H1 (cell line): Measurements from ENCODE around the gene KYNU. TPM values are rescaled to one million over a fixed set of nuclear protein-coding genes. Genes with fewer than 3 reads are reported as not detected.

ENCODE experiments used
- CTCF ChIA-PET: fragments of 300-600 bp; sonication (Branson Sonifier 250); formaldehyde crosslinking; loops from one replicate; lab custom pipeline; 2021; ENCODE audit not compliant: partially characterized antibody; lab: Charles Lee
- POLR2A ChIA-PET: fragments of 300-600 bp; sonication (Branson Sonifier 250); formaldehyde crosslinking; loops from one replicate; lab custom pipeline; 2021; ENCODE audit warnings: inconsistent platforms; ENCODE audit not compliant: partially characterized antibody; lab: Charles Lee
- DNase-seq, 2 experiments: peaks; one replicate each; pipeline versions ENCODE4 v3.0.0 to v3.0.0-alpha.2; 2010 to 2022; ENCODE audit warnings: low spot score in 2 of 2, low read depth in 1 of 2, mixed read lengths in 1 of 2
- FAIRE-seq: peaks from 2 replicates; lab custom pipeline; 2011; peaks lifted over from hg19 to GRCh38; lab: Jason Lieb, UNC
- H2AFZ ChIP-seq: 2 replicates; pipeline ENCODE4 v1.8.1; 2012; ENCODE audit warnings: low read length, inconsistent platforms
- H2AK5ac ChIP-seq: 2 replicates; pipeline ENCODE4 v1.6.1; 2013; ENCODE audit warnings: low read depth, low read length
- H2BK120ac ChIP-seq: replicated peaks from 2 replicates; pipeline ENCODE3; 2013; ENCODE audit warnings: low read depth, low read length, inconsistent platforms
- H2BK12ac ChIP-seq: 2 replicates; pipeline ENCODE4 v1.6.1; 2013; ENCODE audit warnings: low read depth, low read length
- H2BK15ac ChIP-seq: 2 replicates; pipeline ENCODE4 v1.6.1; 2013; ENCODE audit warnings: low read length
- H2BK20ac ChIP-seq: 2 replicates; pipeline ENCODE4 v1.6.1; 2013; ENCODE audit warnings: low read length
- H2BK5ac ChIP-seq: 2 replicates; pipeline ENCODE4 v1.6.1; 2013; ENCODE audit warnings: low read depth, low read length
- H3K14ac ChIP-seq: 2 replicates; pipeline ENCODE4 v1.6.1; 2013; ENCODE audit warnings: inconsistent platforms; ENCODE audit not compliant: insufficient read length
- H3K18ac ChIP-seq: 2 replicates; pipeline ENCODE4 v1.6.1; 2013; ENCODE audit warnings: low read length; ENCODE audit errors: extremely low read depth
- H3K23ac ChIP-seq: 2 replicates; pipeline ENCODE4 v1.6.1; 2013; ENCODE audit warnings: inconsistent platforms; ENCODE audit not compliant: insufficient read length
- H3K23me2 ChIP-seq: 2 replicates; pipeline ENCODE4 v1.6.1; 2013; ENCODE audit warnings: low read depth, low read length
- H3K27ac ChIP-seq: 2 replicates; pipeline ENCODE4 v1.6.1; 2011; ENCODE audit warnings: low read depth, low read length, inconsistent platforms
- H3K27me3 ChIP-seq, 4 experiments: replicated peaks in 1 of 4; 1 replicate in 1 of 4; 2 replicates in 3 of 4; pipeline versions ENCODE4 v1.6.1 to v1.8.1; 2011 to 2013; ENCODE audit warnings: low read length in 3 of 4, mild to moderate bottlenecking in 3 of 4, inconsistent platforms in 2 of 4, mixed read lengths in 2 of 4, moderate library complexity in 1 of 4; ENCODE audit not compliant: control insufficient read depth in 3 of 4, insufficient read depth in 3 of 4; ENCODE audit errors: extremely low read depth in 1 of 4
- H3K36me3 ChIP-seq, 4 experiments: 2 replicates each; pipeline versions ENCODE4 v1.6.1 to v1.8.1; 2011 to 2013; ENCODE audit warnings: mild to moderate bottlenecking in 4 of 4, low read length in 3 of 4, moderate library complexity in 2 of 4, control low read depth in 1 of 4, inconsistent platforms in 1 of 4; ENCODE audit not compliant: insufficient read depth in 4 of 4, control insufficient read depth in 2 of 4
- H3K4ac ChIP-seq: replicated peaks from 2 replicates; pipeline ENCODE3; 2013; ENCODE audit warnings: low read length, low read depth, mixed read lengths, inconsistent platforms; ENCODE audit not compliant: insufficient read length
- H3K4me1 ChIP-seq, 4 experiments: replicated peaks in 1 of 4; 1 replicate in 1 of 4; 2 replicates in 3 of 4; pipeline versions ENCODE4 v1.6.1 to v1.8.1; 2011 to 2013; ENCODE audit warnings: low read length in 3 of 4, inconsistent platforms in 2 of 4, mixed read lengths in 1 of 4; ENCODE audit not compliant: insufficient read depth in 4 of 4, control insufficient read depth in 3 of 4
- H3K4me2 ChIP-seq, 2 experiments: 2 replicates each; pipeline versions ENCODE4 v1.6.1 to v1.8.1; 2011 to 2013; ENCODE audit warnings: low read depth in 2 of 2, low read length in 2 of 2, control low read depth in 1 of 2, inconsistent platforms in 1 of 2, mild to moderate bottlenecking in 1 of 2; ENCODE audit not compliant: insufficient read depth in 1 of 2
- H3K4me3 ChIP-seq, 4 experiments: fragments of 200-600, 300-600 bp in 1 of 4; sonication (generic), shearing (Covaris generic), sonication (Bioruptor Twin) in 1 of 4; 2 replicates each; pipeline versions ENCODE4 v1.5.1 to v1.8.1; 2011 to 2016; ENCODE audit warnings: low read length in 4 of 4, low read depth in 3 of 4, control low read depth in 2 of 4, inconsistent platforms in 2 of 4, mild to moderate bottlenecking in 2 of 4, mixed read lengths in 1 of 4, moderate library complexity in 1 of 4; ENCODE audit not compliant: insufficient read depth in 2 of 4; ENCODE audit errors: extremely low read depth in 1 of 4
- H3K56ac ChIP-seq: replicated peaks from 2 replicates; pipeline ENCODE3; 2013; ENCODE audit warnings: low read depth, mild to moderate bottlenecking, mixed read lengths, low read length, inconsistent platforms; ENCODE audit not compliant: insufficient read length
- H3K79me1 ChIP-seq: 2 replicates; pipeline ENCODE4 v1.6.1; 2013; ENCODE audit warnings: low read depth, low read length, control low read depth
- H3K79me2 ChIP-seq, 2 experiments: 2 replicates each; pipeline versions ENCODE4 v1.6.1 to v1.8.1; 2012 to 2013; ENCODE audit warnings: low read length in 2 of 2, mild to moderate bottlenecking in 2 of 2, inconsistent platforms in 1 of 2; ENCODE audit not compliant: insufficient read depth in 2 of 2, control insufficient read depth in 1 of 2
- H3K9ac ChIP-seq, 4 experiments: replicated peaks in 1 of 4; 1 replicate in 1 of 4; 2 replicates in 3 of 4; pipeline versions ENCODE4 v1.6.1 to v1.8.1; 2011 to 2013; ENCODE audit warnings: low read depth in 3 of 4, low read length in 3 of 4, control low read depth in 2 of 4, mild to moderate bottlenecking in 2 of 4, moderate library complexity in 2 of 4, inconsistent platforms in 1 of 4; ENCODE audit errors: extremely low read depth in 1 of 4
- H3K9me3 ChIP-seq, 2 experiments: 2 replicates each; pipeline versions ENCODE4 v1.6.1 to v1.8.1; 2012 to 2013; ENCODE audit warnings: mild to moderate bottlenecking in 2 of 2, moderate library complexity in 2 of 2, control low read depth in 1 of 2, inconsistent platforms in 1 of 2, low read depth in 1 of 2, low read length in 1 of 2, mixed read lengths in 1 of 2; ENCODE audit not compliant: insufficient read depth in 2 of 2
- H4K20me1 ChIP-seq, 2 experiments: replicated peaks in 1 of 2; 2 replicates each; pipeline versions ENCODE3 to v1.8.1; 2011 to 2013; ENCODE audit warnings: inconsistent platforms in 2 of 2, low read length in 2 of 2, mild to moderate bottlenecking in 1 of 2; ENCODE audit not compliant: insufficient read depth in 2 of 2, control insufficient read depth in 1 of 2
- H4K5ac ChIP-seq: 2 replicates; pipeline ENCODE4 v1.6.1; 2013; ENCODE audit warnings: low read length, low read depth, mixed read lengths, inconsistent platforms; ENCODE audit not compliant: insufficient read length
- H4K8ac ChIP-seq: 2 replicates; pipeline ENCODE4 v1.8.0; 2013; ENCODE audit warnings: mild to moderate bottlenecking, moderate library complexity, low read length, inconsistent platforms; ENCODE audit not compliant: insufficient read depth; ENCODE audit errors: extremely low read depth
- H4K91ac ChIP-seq: replicated peaks from 2 replicates; pipeline ENCODE3; 2013; ENCODE audit warnings: low read length, mixed read lengths, inconsistent platforms; ENCODE audit not compliant: insufficient read length
- ASH2L ChIP-seq: fragments of 200-600, 300-600 bp; sonication (generic); IDR thresholded peaks from one replicate; pipeline ENCODE4 v1.7.1; 2017; ENCODE audit warnings: low read length
- CBX8 ChIP-seq: fragments of 300-800, 300-1000 bp; sonication (generic); IDR thresholded peaks from 2 replicates; pipeline ENCODE4 v1.7.1; 2016; ENCODE audit warnings: low read depth, low read length, borderline replicate concordance
- CREB1 ChIP-seq: IDR thresholded peaks from 2 replicates; pipeline ENCODE4 v1.6.1; 2012; ENCODE audit warnings: inconsistent platforms
- CTBP2 ChIP-seq: IDR thresholded peaks from 2 replicates; pipeline ENCODE4 v1.7.0; 2011; ENCODE audit warnings: borderline replicate concordance, mild to moderate bottlenecking, moderate library complexity, mixed read lengths, low read length; ENCODE audit not compliant: insufficient read depth, insufficient read length
- E2F6 ChIP-seq: IDR thresholded peaks from 2 replicates; pipeline ENCODE4 v1.6.1; 2012; ENCODE audit warnings: inconsistent platforms
- EGR1 ChIP-seq: IDR thresholded peaks from 2 replicates; pipeline ENCODE4 v1.6.1; 2011; ENCODE audit warnings: low read depth, low read length, borderline replicate concordance
- EZH2 ChIP-seq: fragments of 200-600 bp; sonication (generic); IDR thresholded peaks from 2 replicates; pipeline ENCODE4 v1.7.1; 2012; ENCODE audit warnings: low read depth, mild to moderate bottlenecking, moderate library complexity, low read length, inconsistent platforms; ENCODE audit not compliant: severe bottlenecking
- HDAC6 ChIP-seq: IDR thresholded peaks from one replicate; pipeline ENCODE4 v1.7.1; 2012; ENCODE audit warnings: low read depth, mild to moderate bottlenecking, inconsistent platforms, low read length, moderate library complexity
- JUN ChIP-seq: IDR thresholded peaks from 2 replicates; pipeline ENCODE4 v1.6.1; 2011; ENCODE audit warnings: low read depth, mild to moderate bottlenecking, improper control_type of control experiment, low read length
- MAX ChIP-seq: IDR thresholded peaks from 2 replicates; pipeline ENCODE4 v1.6.1; 2012; ENCODE audit warnings: inconsistent platforms
- NRF1 ChIP-seq: IDR thresholded peaks from 2 replicates; pipeline ENCODE4 v1.6.1; 2011; ENCODE audit warnings: mild to moderate bottlenecking, low read depth, low read length, improper control_type of control experiment
- RBBP5 ChIP-seq: IDR thresholded peaks from 2 replicates; pipeline ENCODE4 v1.7.1; 2012; ENCODE audit warnings: low read depth, mild to moderate bottlenecking, inconsistent platforms, low read length, moderate library complexity, borderline replicate concordance
- SIN3A ChIP-seq, 2 experiments: IDR thresholded peaks in 1 of 2; conservative IDR thresholded peaks in 1 of 2; 2 replicates each; pipeline ENCODE4 v1.6.1; 2011 to 2012; ENCODE audit warnings: low read length in 2 of 2, improper control_type of control experiment in 1 of 2, low read depth in 1 of 2, mild to moderate bottlenecking in 1 of 2
- polyA plus RNA-seq, 7 experiments: library from polyadenylated mRNA; depleted of rRNA in 3 of 7; stranded (reverse) in 5 of 7; unstranded in 2 of 7; fragments of >200 nt in 5 of 7; fragments of 200-250 nt in 2 of 7; gene quantifications; 1 replicate in 5 of 7; 2 replicates in 1 of 7; 4 replicates in 1 of 7; pipeline versions ENCODE4 v1.2.1 to v1.2.3, GENCODE V29; 2011 to 2013; ENCODE audit warnings: missing spikeins in 2 of 7, mixed read lengths in 2 of 7
- total RNA-seq: library from RNA; stranded (reverse); fragmentation: NEBNext Ultra II Directional; extraction: Animal tissue kit (Norgen Biotek cat#: 25700); gene quantifications from 2 replicates; pipeline ENCODE4 v1.2.1, GENCODE V29; 2021

KYNU gene
- total and polyA plus RNA-seq, 2 of the 8 experiments (the other 6 are each of a cell fraction or from before 2014, with no cell fraction given), result 0.09 to 0.13 TPM

- Histone ChIP-seq H2BK120ac (no peak overlapping the region), H3K4me2 (no peak overlapping the region), H3K23ac (no peak overlapping the region), H3K79me1 (no peaks in the 10 kb centered on the region), H3K23me2 (no peaks in the 10 kb centered on the region), H3K36me3 (no peaks in the 10 kb centered on the region; a peak in 1 of 8 replicates), H3K18ac (no peak overlapping the region), H2AK5ac (no peak overlapping the region), H2BK15ac (no peak overlapping the region), H3K27me3 (no peaks in the 10 kb centered on the region), H2BK20ac (no peak overlapping the region), H4K91ac (no peak overlapping the region)
- CTCF ChIA-PET, result interaction anchor here (0.6 kb wide), 1 partner anchor 1213 kb away, joined by 3 read pairs; no protein-coding TSS in a partner anchor
- POLR2A ChIA-PET, result no interaction called here
- TF ChIP-seq E2F6 (no peak), EGR1 (no peak), CBX8 (no peak), EZH2 (no peak), CREB1 (no peak), MAX (no peak), RBBP5 (no peak), HDAC6 (no peak), NRF1 (no peak), CTBP2 (no peak), ASH2L (no peak), JUN (no peak), SIN3A (conservative IDR thresholded peaks at IDR 0.05 in 1 of 2, IDR thresholded peaks at IDR 0.05 in 1 of 2; ENCODE audit: low read depth in 1 of 2, low read length in 2 of 2) (no peak)
- TF ChIP-seq, all 59 proteins: peak for 0
- FAIRE-seq (no peak), DNase-seq (no peak)
- Histone ChIP-seq H2BK12ac (no peak overlapping the region), H4K20me1 (no peaks in the 10 kb centered on the region), H2AFZ (no peak overlapping the region), H3K4me3 (no peak overlapping the region), H4K8ac (no peak overlapping the region), H3K79me2 (no peaks in the 10 kb centered on the region), H3K27ac (no peak overlapping the region), H3K4me1 (no peaks in the 10 kb centered on the region), H4K5ac (no peak overlapping the region), H3K56ac (no peak overlapping the region), H3K9me3 (peaks cover 8 to 13% of the 10 kb centered on the region in 2 experiments), H3K4ac (no peak overlapping the region), H3K9ac (no peak overlapping the region), H2BK5ac (no peak overlapping the region), H3K14ac (no peak overlapping the region)
These were observed 200.6 kb downstream of the KYNU start for GRCh38 chr2:143078104-143078503.
